DOHH2 (cell line): ENCODE results near the gene DOLK.

Experiments used
- EZH2phosphoT487 ChIP-seq: fragments of 200-600 bp; sonication (generic); IDR thresholded peaks from 2 replicates; pipeline ENCODE4 v1.6.1; 2017; ENCODE audit warnings: borderline replicate concordance, mild to moderate bottlenecking, antibody characterized with exemption, low read length, moderate library complexity, mixed read lengths
- TF ChIP-seq, protein P1 (sequence below): fragments of 200-600 bp; sonication (generic); IDR thresholded peaks from one replicate; pipeline ENCODE4 v1.5.1; 2014; ENCODE audit warnings: antibody characterized with exemption, mild to moderate bottlenecking, low read depth, low read length; ENCODE audit not compliant: poor library complexity, severe bottlenecking

DNA sequence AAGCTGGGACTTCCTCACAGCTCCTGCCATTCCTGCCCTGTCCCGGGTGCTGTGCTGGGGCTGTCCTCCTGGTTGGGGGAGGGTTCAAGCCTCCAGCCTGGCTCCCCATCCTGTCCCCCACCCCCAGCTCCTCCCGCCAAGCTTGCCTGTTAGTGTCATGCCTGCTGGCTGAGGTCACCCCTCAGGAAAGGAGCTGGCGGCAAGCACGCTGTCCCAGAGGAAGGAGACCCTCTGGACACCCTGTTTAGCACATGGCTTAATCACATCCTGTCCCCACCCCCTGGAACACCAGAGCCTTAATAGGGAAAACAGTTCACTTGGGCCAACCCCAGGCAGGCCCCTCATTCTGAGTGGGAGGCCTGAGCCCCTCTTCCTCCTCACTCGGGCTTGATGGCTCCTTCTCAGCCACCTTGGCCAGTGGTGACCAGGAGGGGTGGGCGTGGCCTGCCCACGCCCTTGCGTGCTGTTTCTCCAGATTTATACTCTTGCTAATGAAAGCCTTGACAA lies 35.8 kb downstream of the DOLK start:
- TF ChIP-seq, protein P1, sequence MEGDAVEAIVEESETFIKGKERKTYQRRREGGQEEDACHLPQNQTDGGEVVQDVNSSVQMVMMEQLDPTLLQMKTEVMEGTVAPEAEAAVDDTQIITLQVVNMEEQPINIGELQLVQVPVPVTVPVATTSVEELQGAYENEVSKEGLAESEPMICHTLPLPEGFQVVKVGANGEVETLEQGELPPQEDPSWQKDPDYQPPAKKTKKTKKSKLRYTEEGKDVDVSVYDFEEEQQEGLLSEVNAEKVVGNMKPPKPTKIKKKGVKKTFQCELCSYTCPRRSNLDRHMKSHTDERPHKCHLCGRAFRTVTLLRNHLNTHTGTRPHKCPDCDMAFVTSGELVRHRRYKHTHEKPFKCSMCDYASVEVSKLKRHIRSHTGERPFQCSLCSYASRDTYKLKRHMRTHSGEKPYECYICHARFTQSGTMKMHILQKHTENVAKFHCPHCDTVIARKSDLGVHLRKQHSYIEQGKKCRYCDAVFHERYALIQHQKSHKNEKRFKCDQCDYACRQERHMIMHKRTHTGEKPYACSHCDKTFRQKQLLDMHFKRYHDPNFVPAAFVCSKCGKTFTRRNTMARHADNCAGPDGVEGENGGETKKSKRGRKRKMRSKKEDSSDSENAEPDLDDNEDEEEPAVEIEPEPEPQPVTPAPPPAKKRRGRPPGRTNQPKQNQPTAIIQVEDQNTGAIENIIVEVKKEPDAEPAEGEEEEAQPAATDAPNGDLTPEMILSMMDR = no peak
- TF ChIP-seq EZH2phosphoT487 = no peak
